MM.1S (cell line): ENCODE data around the gene ACP6.

ENCODE experiments used
- DNase-seq: peaks from one replicate; pipeline ENCODE4 v3.0.0-alpha.2; 2015
- H2AFZ ChIP-seq: fragments of 300-600 bp; sonication (generic); 2 replicates; pipeline ENCODE4 v1.6.0; 2016; ENCODE audit warnings: antibody characterized with exemption, low read length
- H3F3A ChIP-seq: fragments of 300-600 bp; sonication (generic); 2 replicates; pipeline ENCODE4 v1.6.1; 2016; ENCODE audit warnings: mild to moderate bottlenecking, antibody characterized with exemption, low read length, moderate library complexity, mixed read lengths; ENCODE audit not compliant: insufficient read depth
- H3K27ac ChIP-seq: fragments of 300-600 bp; sonication (generic); 2 replicates; pipeline ENCODE4 v1.5.1; 2016; ENCODE audit warnings: mild to moderate bottlenecking, low read length
- H3K27me3 ChIP-seq: fragments of 300-600 bp; sonication (generic); replicated peaks from 2 replicates; pipeline ENCODE4 v1.6.0; 2016; ENCODE audit warnings: low read length; ENCODE audit not compliant: insufficient read depth
- H3K36me3 ChIP-seq: fragments of 300-600 bp; sonication (generic); replicated peaks from 2 replicates; pipeline ENCODE4 v1.6.1; 2016; ENCODE audit warnings: mild to moderate bottlenecking, low read length, mixed read lengths; ENCODE audit not compliant: insufficient read depth
- H3K4me1 ChIP-seq: fragments of 300-600 bp; sonication (generic); 2 replicates; pipeline ENCODE4 v1.6.1; 2016; ENCODE audit warnings: low read length, mixed read lengths
- H3K4me2 ChIP-seq: fragments of 300-600 bp; sonication (generic); 2 replicates; pipeline ENCODE4 v1.6.0; 2016; ENCODE audit warnings: low read depth, low read length
- H3K4me3 ChIP-seq: fragments of 300-600 bp; sonication (generic); 2 replicates; pipeline ENCODE4 v1.5.1; 2016; ENCODE audit warnings: low read length, mixed read lengths
- H3K79me2 ChIP-seq: fragments of 300-600 bp; sonication (generic); 2 replicates; pipeline ENCODE4 v1.6.1; 2016; ENCODE audit warnings: mixed run types, low read length, mixed read lengths
- H3K9ac ChIP-seq: fragments of 300-600 bp; sonication (generic); 2 replicates; pipeline ENCODE4 v1.6.1; 2016; ENCODE audit warnings: low read length, mixed read lengths
- H3K9me2 ChIP-seq: fragments of 300-600 bp; sonication (generic); replicated peaks from 2 replicates; pipeline ENCODE4 v1.6.1; 2016; ENCODE audit warnings: mild to moderate bottlenecking, low read length, mixed read lengths; ENCODE audit not compliant: insufficient read depth
- H3K9me3 ChIP-seq: fragments of 300-600 bp; sonication (generic); replicated peaks from 2 replicates; pipeline ENCODE4 v1.6.1; 2016; ENCODE audit warnings: mild to moderate bottlenecking, low read length, mixed read lengths; ENCODE audit not compliant: insufficient read depth
- H4K20me1 ChIP-seq: fragments of 300-600 bp; sonication (generic); 2 replicates; pipeline ENCODE4 v1.6.1; 2016; ENCODE audit warnings: mild to moderate bottlenecking, low read length, moderate library complexity, mixed read lengths; ENCODE audit not compliant: insufficient read depth
- CTCF ChIP-seq: fragments of 300-600 bp; sonication (generic); IDR thresholded peaks from 2 replicates; pipeline ENCODE4 v1.5.1; 2016; ENCODE audit warnings: antibody characterized with exemption, low read length, mixed read lengths
- EZH2 ChIP-seq: fragments of 300-600 bp; sonication (generic); optimal IDR thresholded peaks from 2 replicates; pipeline ENCODE3; 2017; ENCODE audit warnings: low read depth, mild to moderate bottlenecking, antibody characterized with exemption, low read length, mixed read lengths
- EZH2phosphoT487 ChIP-seq: fragments of 300-600 bp; sonication (generic); IDR thresholded peaks from 2 replicates; pipeline ENCODE4 v1.6.1; 2018; ENCODE audit warnings: antibody characterized with exemption, low read length

The ACP6 gene

GRCh38 chr1:147624529-147624928, 45.8 kb downstream of the ACP6 start:
- Histone ChIP-seq H3K9me2 (no peaks in the 10 kb centered on the region), H3K9me3 (no peaks in the 10 kb centered on the region), H3K27me3 (no peaks in the 10 kb centered on the region), H3K4me3 (no peak overlapping the region), H2AFZ (no peak overlapping the region), H3K79me2 (no peaks in the 10 kb centered on the region), H3K27ac (no peak overlapping the region), H3K36me3 (no peaks in the 10 kb centered on the region), H3K4me1 (peaks cover 3% of the 10 kb centered on the region; the same call in 1 of the 2 replicates), H3F3A (no peaks in the 10 kb centered on the region), H3K4me2 (no peak overlapping the region), H3K9ac (no peak overlapping the region), H4K20me1 (no peaks in the 10 kb centered on the region)
- TF ChIP-seq EZH2phosphoT487: no peak
- no peak for TF ChIP-seq EZH2
- TF ChIP-seq CTCF: no peak
- DNase-seq: no peak

GRCh38 chr1:147624011-147624410, 46.3 kb downstream of the ACP6 start:
- H3K36me3 ChIP-seq: no peaks in the 10 kb centered on the region
- H3K79me2 ChIP-seq: no peaks in the 10 kb centered on the region
- H2AFZ ChIP-seq: no peak overlapping the region
- no peak overlapping the region for H3K9ac ChIP-seq
- no peaks in the 10 kb centered on the region for H3K9me3 ChIP-seq
- no peaks in the 10 kb centered on the region for H4K20me1 ChIP-seq
- TF ChIP-seq CTCF (no peak), EZH2 (no peak), EZH2phosphoT487 (no peak)
- no peaks in the 10 kb centered on the region for H3K4me1 ChIP-seq
- H3F3A ChIP-seq: no peaks in the 10 kb centered on the region
- H3K9me2 ChIP-seq: no peaks in the 10 kb centered on the region
- no peak for DNase-seq
- no peaks in the 10 kb centered on the region for H3K27me3 ChIP-seq
- H3K27ac ChIP-seq: no peak overlapping the region
- H3K4me3 ChIP-seq: no peak overlapping the region
- no peak overlapping the region for H3K4me2 ChIP-seq

- Histone ChIP-seq H2AFZ (no peak overlapping the region), H3K9me2 (no peaks in the 10 kb centered on the region), H3K36me3 (no peaks in the 10 kb centered on the region), H3K27ac (no peak overlapping the region), H3K27me3 (no peaks in the 10 kb centered on the region), H3K4me2 (no peak overlapping the region), H3K4me1 (no peaks in the 10 kb centered on the region), H3F3A (no peaks in the 10 kb centered on the region), H3K9ac (no peak overlapping the region), H4K20me1 (no peaks in the 10 kb centered on the region), H3K4me3 (no peak overlapping the region), H3K9me3 (no peaks in the 10 kb centered on the region), H3K79me2 (no peaks in the 10 kb centered on the region)
- DNase-seq: no peak
- TF ChIP-seq CTCF (no peak), EZH2phosphoT487 (no peak), EZH2 (no peak)
Measured at GRCh38 chr1:147622731-147623130, 47.6 kb downstream of the ACP6 start.
